Measurements from ENCODE around the gene CNTN5.
"Not testable (repeated sequence)": the region's sequence is repeated elsewhere in the genome, so short reads cannot be mapped to it uniquely, and the experiment has no call there.

Gene CNTN5

GRCh38 chr11:99279266-99279665 lies 258.5 kb downstream of the CNTN5 start:
- no peak for DNase-seq

DNA sequence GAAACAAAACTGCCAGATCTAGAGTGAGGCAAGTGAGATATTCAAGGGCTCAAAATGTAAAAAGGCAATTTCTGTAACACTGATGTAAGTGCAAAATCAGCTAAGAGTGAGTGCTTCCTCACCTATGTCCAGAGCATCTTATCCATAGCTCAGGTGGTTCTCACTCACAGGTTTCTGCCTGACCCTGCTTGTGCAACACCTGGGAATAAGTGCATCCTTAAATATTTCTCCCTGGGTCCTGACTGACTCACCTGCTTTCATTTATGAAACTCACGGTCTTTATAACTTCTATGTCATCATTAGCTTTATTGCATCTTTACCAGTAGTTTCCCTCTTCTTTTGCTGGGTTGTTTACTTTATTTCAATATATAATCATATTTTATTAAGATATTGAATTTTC lies 260.6 kb downstream of the CNTN5 start:
- DNase-seq, result no peak

GRCh38 chr11:99297925-99298324 lies 277.2 kb downstream of the CNTN5 start:
- DNase-seq, result not testable (repeated sequence)

- no peak for DNase-seq
Measured at GRCh38 chr11:99307510-99308088, 286.9 kb downstream of the CNTN5 start.

- DNase-seq, result no peak
Measured at GRCh38 chr11:99311870-99312269, 291.1 kb downstream of the CNTN5 start.

DNA sequence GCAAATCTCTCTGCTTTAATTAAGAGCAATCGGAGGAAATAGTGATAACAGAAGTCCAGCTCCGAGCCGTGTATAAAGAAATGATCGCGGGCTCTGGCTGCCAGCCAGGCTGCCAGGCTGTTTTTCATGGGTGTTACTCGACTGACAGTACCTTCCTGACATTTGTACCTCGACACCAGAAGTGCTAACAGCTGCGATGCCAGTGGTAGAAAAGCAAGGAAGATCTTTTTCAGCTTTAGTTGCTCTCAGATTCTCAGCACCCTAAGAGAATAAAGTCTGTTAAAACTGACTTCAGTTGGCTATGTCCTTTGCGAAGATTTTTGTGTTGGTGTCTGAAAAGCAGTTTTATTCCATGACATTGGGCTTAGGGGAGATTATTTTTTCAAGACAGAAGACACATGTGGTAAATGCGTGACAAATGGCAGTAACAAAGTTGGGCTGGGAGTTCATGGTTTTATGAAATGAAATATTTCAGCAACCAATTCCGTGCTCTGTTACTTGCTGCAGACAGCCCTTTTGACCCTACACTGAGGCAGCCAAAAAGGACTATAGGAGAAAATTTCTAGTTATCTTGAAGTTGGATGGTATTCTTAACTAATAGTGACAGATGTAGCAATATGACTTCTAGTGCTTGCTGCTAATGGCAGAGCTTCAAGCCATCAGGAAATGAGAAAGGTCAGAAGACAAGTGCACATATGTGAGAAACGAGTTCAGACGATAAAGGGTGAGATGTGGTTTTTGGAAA lies 296.2 kb downstream of the CNTN5 start:
- DNase-seq, result no peak

GRCh38 chr11:99320769-99321290 lies 300.1 kb downstream of the CNTN5 start:
- DNase-seq, result no peak

DNA sequence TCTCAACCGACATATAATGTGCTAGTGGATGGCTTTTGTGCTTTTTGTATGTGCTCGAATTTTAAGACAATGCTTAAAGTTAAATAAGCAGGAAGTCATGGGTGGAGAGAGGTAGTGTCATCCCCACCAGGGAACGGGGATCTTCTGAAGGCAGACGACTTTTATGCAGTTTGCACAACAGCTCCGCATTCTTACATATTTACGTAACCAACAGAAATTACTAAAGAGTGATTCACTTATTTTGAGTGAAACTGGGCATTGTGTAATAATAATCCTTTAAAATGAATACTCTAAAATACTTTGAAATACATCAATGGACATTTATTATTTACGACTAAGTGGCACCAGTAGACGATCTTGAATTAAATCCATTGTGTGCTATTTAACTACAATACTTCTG lies 305.1 kb downstream of the CNTN5 start:
- no peak for DNase-seq

- no peak for DNase-seq
Measured at GRCh38 chr11:99327066-99327465, 306.3 kb downstream of the CNTN5 start.

DNA sequence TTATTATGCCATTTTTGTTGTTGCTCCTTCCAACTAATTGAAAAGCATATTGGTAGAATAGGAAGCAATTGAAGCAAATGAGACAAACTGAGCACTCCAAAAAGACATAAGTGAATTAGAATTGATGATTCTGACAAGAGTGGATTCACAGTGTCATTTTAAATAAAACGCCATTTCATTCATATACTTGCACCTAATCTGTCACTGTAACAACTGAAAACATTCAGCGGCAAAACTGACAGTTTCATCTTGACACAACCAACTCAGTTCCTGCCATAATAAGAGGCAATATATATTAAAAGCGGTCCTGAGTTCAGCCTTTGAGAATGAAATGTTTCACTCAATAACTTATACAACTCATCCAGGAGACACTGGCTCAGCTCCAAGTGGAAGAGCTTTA lies 306.8 kb downstream of the CNTN5 start:
- no peak for DNase-seq

GRCh38 chr11:99333621-99334020 lies 312.9 kb downstream of the CNTN5 start:
- DNase-seq, result no peak

DNA sequence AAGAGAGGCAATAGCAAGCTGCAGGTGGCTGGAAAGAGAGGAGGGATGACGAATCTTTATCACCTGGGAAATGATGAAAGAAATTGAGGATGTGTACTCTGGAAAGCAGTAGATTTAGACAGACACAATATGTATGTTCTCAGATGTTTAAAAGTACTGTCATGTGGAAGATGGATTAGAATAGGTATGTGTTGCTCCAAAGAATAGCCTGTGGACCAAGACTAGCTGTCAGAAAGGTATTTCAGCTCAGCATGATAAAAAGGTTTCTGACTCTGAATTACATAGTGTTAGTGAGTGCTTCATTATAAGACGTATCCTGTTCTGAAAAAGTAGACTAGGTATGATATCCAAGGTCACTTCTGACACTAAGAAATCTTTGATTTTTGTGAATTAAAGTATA lies 322.4 kb downstream of the CNTN5 start:
- DNase-seq, result no peak

DNA sequence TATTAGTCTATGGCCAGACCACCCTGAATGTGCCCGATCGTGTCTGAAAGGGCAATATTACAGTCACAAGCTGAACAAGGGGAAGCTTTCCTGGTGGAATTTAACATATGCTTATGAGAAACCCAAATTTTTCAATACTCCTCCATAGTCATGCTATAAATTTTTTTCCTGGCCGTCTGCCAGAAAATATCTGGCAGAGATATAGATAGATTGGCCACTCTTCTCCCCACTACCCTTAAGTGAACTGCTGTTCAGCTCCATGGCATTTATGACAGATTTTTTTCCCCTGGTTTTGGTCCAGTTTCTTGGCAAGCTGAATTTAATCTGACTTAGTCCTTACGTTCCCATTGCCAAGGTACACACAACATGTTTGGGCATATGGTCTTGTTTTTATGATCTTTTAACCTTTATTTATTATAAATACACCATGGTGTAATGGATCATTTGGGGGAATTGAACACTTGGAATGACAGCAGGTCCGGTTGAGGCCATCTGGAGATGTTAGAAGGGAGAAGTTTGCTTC lies 328.5 kb downstream of the CNTN5 start:
- DNase-seq, result no peak

DNA sequence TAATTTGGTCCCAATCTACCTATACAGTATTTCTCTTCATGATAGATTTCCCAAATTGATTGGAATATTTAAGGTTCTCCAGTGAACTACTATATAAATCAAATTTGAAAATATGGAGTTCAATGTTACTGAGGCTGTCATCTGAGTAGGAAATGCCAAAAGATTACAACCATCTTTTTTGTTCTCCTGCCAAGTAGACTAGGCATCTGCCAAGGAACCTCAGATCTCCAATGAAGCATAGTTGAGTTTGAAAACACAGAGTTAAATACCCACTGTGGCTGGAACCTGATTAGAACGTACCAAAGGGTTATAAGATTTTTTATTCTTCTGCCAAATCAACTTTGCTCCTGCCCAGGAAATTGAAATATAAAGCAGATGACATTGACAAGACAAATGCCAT lies 330.9 kb downstream of the CNTN5 start:
- DNase-seq, result no peak

- no peak for DNase-seq
Measured at GRCh38 chr11:99352642-99353041, 331.9 kb downstream of the CNTN5 start.

DNA sequence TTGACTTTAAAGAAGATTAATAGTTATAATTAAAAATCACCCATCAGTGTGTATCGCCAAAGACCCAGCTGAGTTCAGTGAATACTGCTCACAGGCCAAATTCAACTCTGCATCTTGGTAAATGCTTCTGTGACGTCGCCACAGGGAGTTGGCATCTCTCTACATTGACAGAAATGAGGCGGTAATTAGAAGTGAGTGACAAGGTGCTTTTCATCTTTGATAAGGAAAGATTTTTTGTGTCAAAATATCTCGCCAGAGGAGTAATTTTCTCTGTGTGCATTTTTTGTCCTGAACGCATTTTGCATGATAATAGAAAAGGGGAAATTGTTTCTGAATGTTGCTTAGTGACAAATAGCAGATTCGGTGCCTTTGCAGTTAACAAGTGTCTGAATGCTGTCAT lies 345.8 kb downstream of the CNTN5 start:
- no peak for DNase-seq

GRCh38 chr11:99368583-99368982 lies 347.8 kb downstream of the CNTN5 start:
- no peak for DNase-seq

- no peak for DNase-seq
Measured at GRCh38 chr11:99370549-99371216, 349.9 kb downstream of the CNTN5 start.

- no peak for DNase-seq
Measured at GRCh38 chr11:99371257-99371656, 350.5 kb downstream of the CNTN5 start.

DNA sequence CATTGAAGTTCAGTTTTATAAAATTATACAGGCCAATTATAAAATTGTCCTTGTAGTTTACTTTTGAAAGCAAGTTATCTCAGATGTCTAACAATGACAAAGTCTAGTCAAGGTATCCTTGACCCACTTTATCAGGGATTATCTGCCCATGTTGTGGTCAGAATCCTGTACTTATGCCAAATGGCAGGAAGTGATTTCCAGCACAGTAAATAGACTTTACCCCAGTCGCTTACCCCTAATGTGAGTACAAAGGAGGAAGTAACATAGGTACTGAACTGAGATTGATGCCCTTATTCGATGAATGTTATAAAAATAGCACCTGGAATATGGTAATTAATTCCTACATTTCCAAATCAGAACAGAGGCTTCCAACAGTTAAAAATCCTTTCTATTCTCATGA lies 355.7 kb downstream of the CNTN5 start:
- no peak for DNase-seq

GRCh38 chr11:99383648-99384245 lies 363.0 kb downstream of the CNTN5 start:
- DNase-seq, result no peak

GRCh38 chr11:99391245-99391644 lies 370.5 kb downstream of the CNTN5 start:
- no peak for DNase-seq

- no peak for DNase-seq
Measured at GRCh38 chr11:99406345-99406744, 385.6 kb downstream of the CNTN5 start.

All from CD4-positive, alpha-beta T cell treated with Interleukin-4 for 1 hour (primary cell).